WTC11 (cell line): ENCODE results near the gene CSF1R. TPM values are rescaled to one million over a fixed set of nuclear protein-coding genes. Genes with fewer than 3 reads are reported as not detected.

Experiments
- ATAC-seq: fragments of 200-7000 bp; cut with Tn5 transposase; 2 replicates; pipeline ENCODE4 v1.10.0; 2021; ENCODE audit warnings: mild to moderate bottlenecking, moderate library complexity
- CTCF ChIA-PET: fragments of 300-600 bp; sonication (Branson Sonifier 250); formaldehyde crosslinking; loops from one replicate; lab custom pipeline; 2021; ENCODE audit warnings: antibody characterized with exemption; lab: Charles Lee
- POLR2A ChIA-PET: fragments of 350-600 bp; sonication (Branson Sonifier 250); formaldehyde crosslinking; loops from one replicate; lab custom pipeline; 2021; ENCODE audit warnings: antibody characterized with exemption; lab: Charles Lee
- DNase-seq: peaks from one replicate; pipeline ENCODE4 v3.0.0; 2021; ENCODE audit warnings: low spot score
- H3K27ac Mint-ChIP-seq: 2 replicates; pipeline ENCODE4 v1.8.0; 2021; ENCODE audit warnings: mixed read lengths
- H3K27me3 Mint-ChIP-seq: 2 replicates; pipeline ENCODE4 v1.8.0; 2021; ENCODE audit warnings: low read depth, mild to moderate bottlenecking, moderate library complexity, mixed read lengths
- H3K36me3 Mint-ChIP-seq: 2 replicates; pipeline ENCODE4 v1.8.0; 2021; ENCODE audit warnings: mixed read lengths
- H3K4me1 Mint-ChIP-seq: 2 replicates; pipeline ENCODE4 v1.8.0; 2022; ENCODE audit warnings: mixed read lengths
- H3K4me3 Mint-ChIP-seq: 2 replicates; pipeline ENCODE4 v1.8.0; 2021; ENCODE audit warnings: mild to moderate bottlenecking, moderate library complexity, mixed read lengths
- H3K9me3 Mint-ChIP-seq: 2 replicates; pipeline ENCODE4 v1.8.0; 2021; ENCODE audit warnings: mixed read lengths
- ATF6 ChIP-seq: sonication (generic); formaldehyde crosslinking; IDR thresholded peaks from 2 replicates; pipeline ENCODE4 v1.8.1; 2023; ENCODE audit warnings: mild to moderate bottlenecking, missing genetic modification reagents
- ESRRA ChIP-seq: sonication (generic); formaldehyde crosslinking; IDR thresholded peaks from 2 replicates; pipeline ENCODE4 v1.8.1; 2022; ENCODE audit warnings: mild to moderate bottlenecking, missing genetic modification reagents, borderline replicate concordance
- FOXJ3 ChIP-seq: sonication (generic); formaldehyde crosslinking; IDR thresholded peaks from 2 replicates; pipeline ENCODE4 v1.9.0; 2021; ENCODE audit warnings: missing genetic modification reagents, mild to moderate bottlenecking, borderline replicate concordance
- FOXP1 ChIP-seq: sonication (generic); formaldehyde crosslinking; IDR thresholded peaks from 2 replicates; pipeline ENCODE4 v1.8.0; 2022; ENCODE audit warnings: missing genetic modification reagents, mild to moderate bottlenecking, moderate library complexity, borderline replicate concordance
- NFATC4 ChIP-seq: fragments of 250-450 bp; sonication (Bioruptor Pico); IDR thresholded peaks from 2 replicates; pipeline ENCODE4 v1.9.0; 2021; ENCODE audit warnings: mild to moderate bottlenecking
- NFYB ChIP-seq: sonication (generic); formaldehyde crosslinking; conservative IDR thresholded peaks from 2 replicates; pipeline ENCODE4 v1.8.0; 2022; ENCODE audit warnings: low read depth, missing genetic modification reagents
- RORB ChIP-seq: fragments of 250-450 bp; sonication (Bioruptor Pico); IDR thresholded peaks from 2 replicates; pipeline ENCODE4 v1.9.0; 2021; ENCODE audit warnings: mild to moderate bottlenecking
- SP1 ChIP-seq: sonication (generic); formaldehyde crosslinking; conservative IDR thresholded peaks from 2 replicates; pipeline ENCODE4 v1.8.1; 2022; ENCODE audit warnings: missing genetic modification reagents
- TEAD1 ChIP-seq: sonication (generic); formaldehyde crosslinking; IDR thresholded peaks from 2 replicates; pipeline ENCODE4 v1.8.0; 2022; ENCODE audit warnings: mild to moderate bottlenecking, missing genetic modification reagents
- ZNF121 ChIP-seq: sonication (generic); formaldehyde crosslinking; IDR thresholded peaks from 2 replicates; pipeline ENCODE4 v1.8.0; 2023; ENCODE audit warnings: missing genetic modification reagents
- total RNA-seq: library from RNA; stranded (reverse); gene quantifications from 3 replicates; pipeline ENCODE4 v1.2.3, GENCODE V29; 2021
- TF ChIP-seq, protein P1 (sequence below): sonication (generic); formaldehyde crosslinking; IDR thresholded peaks from 2 replicates; pipeline ENCODE4 v1.8.0; 2022; ENCODE audit warnings: mild to moderate bottlenecking, missing genetic modification reagents
- TF ChIP-seq, protein P2 (sequence below): sonication (generic); formaldehyde crosslinking; IDR thresholded peaks from 2 replicates; pipeline ENCODE4 v1.8.1; 2022; ENCODE audit warnings: low read depth, missing genetic modification reagents, borderline replicate concordance
- TF ChIP-seq, protein P3 (sequence below): sonication (generic); formaldehyde crosslinking; IDR thresholded peaks from 2 replicates; pipeline ENCODE4 v1.8.0; 2022; ENCODE audit warnings: missing genetic modification reagents
- TF ChIP-seq, protein P4 (sequence below): fragments of 250-450 bp; sonication (Bioruptor Pico); IDR thresholded peaks from 2 replicates; pipeline ENCODE4 v1.9.0; 2021; ENCODE audit warnings: moderate library complexity, mild to moderate bottlenecking, inconsistent platforms, borderline replicate concordance
- TF ChIP-seq, protein P5 (sequence below): sonication (generic); formaldehyde crosslinking; IDR thresholded peaks from 2 replicates; pipeline ENCODE4 v1.8.0; 2022; ENCODE audit warnings: mild to moderate bottlenecking, missing genetic modification reagents

The CSF1R gene
- total RNA-seq, 1 experiment from 2014 or later, result 0.20 TPM

DNA sequence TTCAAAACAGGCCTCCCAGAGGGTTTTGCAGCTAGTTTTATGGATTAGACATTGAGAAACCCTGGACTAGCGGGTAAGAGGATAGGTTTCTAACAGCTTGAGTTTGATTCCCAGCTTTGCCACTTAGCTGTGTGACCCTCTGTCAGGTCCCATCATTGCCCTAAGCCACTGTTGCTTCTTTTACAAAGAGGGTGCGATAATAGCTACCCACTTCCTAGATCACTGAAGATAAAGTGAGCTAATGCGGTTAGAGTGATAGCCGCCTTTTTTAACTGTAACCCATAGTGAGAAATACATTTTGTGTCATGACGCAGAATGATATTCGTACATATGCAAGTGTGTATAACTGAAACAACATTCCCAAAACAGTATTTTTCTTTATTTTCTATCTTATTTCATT lies 40.3 kb downstream of the CSF1R start:
- H3K4me3 Mint-ChIP-seq, result no peak overlapping the region
- H3K36me3 Mint-ChIP-seq, result peaks cover 75% of the 10 kb centered on the region
- H3K27ac Mint-ChIP-seq, result no peak overlapping the region
- DNase-seq, result no peak
- no peak for ATAC-seq
- CTCF ChIA-PET, result interaction anchor here (1.0 to 1.2 kb wide), 7 partner anchors 12 to 173 kb away, joined by 3 to 7 read pairs (median 3); no protein-coding TSS in a partner anchor
- peaks cover 5% of the 10 kb centered on the region for H3K4me1 Mint-ChIP-seq
- H3K9me3 Mint-ChIP-seq, result no peaks in the 10 kb centered on the region
- H3K27me3 Mint-ChIP-seq, result no peaks in the 10 kb centered on the region
- TF ChIP-seq NFATC4 (CRISPR knock-in tag) (no peak), RORB (CRISPR knock-in tag) (no peak), NFYB (no peak), ESRRA (CRISPR knock-in tag) (no peak), ZNF121 (CRISPR knock-in tag) (no peak), FOXP1 (no peak), FOXJ3 (CRISPR knock-in tag) (no peak)
- TF ChIP-seq, protein P1, sequence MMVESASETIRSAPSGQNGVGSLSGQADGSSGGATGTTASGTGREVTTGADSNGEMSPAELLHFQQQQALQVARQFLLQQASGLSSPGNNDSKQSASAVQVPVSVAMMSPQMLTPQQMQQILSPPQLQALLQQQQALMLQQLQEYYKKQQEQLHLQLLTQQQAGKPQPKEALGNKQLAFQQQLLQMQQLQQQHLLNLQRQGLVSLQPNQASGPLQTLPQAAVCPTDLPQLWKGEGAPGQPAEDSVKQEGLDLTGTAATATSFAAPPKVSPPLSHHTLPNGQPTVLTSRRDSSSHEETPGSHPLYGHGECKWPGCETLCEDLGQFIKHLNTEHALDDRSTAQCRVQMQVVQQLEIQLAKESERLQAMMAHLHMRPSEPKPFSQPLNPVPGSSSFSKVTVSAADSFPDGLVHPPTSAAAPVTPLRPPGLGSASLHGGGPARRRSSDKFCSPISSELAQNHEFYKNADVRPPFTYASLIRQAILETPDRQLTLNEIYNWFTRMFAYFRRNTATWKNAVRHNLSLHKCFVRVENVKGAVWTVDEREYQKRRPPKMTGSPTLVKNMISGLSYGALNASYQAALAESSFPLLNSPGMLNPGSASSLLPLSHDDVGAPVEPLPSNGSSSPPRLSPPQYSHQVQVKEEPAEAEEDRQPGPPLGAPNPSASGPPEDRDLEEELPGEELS (CRISPR knock-in tag), result no peak
- TF ChIP-seq, protein P2, sequence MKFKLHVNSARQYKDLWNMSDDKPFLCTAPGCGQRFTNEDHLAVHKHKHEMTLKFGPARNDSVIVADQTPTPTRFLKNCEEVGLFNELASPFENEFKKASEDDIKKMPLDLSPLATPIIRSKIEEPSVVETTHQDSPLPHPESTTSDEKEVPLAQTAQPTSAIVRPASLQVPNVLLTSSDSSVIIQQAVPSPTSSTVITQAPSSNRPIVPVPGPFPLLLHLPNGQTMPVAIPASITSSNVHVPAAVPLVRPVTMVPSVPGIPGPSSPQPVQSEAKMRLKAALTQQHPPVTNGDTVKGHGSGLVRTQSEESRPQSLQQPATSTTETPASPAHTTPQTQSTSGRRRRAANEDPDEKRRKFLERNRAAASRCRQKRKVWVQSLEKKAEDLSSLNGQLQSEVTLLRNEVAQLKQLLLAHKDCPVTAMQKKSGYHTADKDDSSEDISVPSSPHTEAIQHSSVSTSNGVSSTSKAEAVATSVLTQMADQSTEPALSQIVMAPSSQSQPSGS (CRISPR knock-in tag), result no peak
- TF ChIP-seq, protein P3, sequence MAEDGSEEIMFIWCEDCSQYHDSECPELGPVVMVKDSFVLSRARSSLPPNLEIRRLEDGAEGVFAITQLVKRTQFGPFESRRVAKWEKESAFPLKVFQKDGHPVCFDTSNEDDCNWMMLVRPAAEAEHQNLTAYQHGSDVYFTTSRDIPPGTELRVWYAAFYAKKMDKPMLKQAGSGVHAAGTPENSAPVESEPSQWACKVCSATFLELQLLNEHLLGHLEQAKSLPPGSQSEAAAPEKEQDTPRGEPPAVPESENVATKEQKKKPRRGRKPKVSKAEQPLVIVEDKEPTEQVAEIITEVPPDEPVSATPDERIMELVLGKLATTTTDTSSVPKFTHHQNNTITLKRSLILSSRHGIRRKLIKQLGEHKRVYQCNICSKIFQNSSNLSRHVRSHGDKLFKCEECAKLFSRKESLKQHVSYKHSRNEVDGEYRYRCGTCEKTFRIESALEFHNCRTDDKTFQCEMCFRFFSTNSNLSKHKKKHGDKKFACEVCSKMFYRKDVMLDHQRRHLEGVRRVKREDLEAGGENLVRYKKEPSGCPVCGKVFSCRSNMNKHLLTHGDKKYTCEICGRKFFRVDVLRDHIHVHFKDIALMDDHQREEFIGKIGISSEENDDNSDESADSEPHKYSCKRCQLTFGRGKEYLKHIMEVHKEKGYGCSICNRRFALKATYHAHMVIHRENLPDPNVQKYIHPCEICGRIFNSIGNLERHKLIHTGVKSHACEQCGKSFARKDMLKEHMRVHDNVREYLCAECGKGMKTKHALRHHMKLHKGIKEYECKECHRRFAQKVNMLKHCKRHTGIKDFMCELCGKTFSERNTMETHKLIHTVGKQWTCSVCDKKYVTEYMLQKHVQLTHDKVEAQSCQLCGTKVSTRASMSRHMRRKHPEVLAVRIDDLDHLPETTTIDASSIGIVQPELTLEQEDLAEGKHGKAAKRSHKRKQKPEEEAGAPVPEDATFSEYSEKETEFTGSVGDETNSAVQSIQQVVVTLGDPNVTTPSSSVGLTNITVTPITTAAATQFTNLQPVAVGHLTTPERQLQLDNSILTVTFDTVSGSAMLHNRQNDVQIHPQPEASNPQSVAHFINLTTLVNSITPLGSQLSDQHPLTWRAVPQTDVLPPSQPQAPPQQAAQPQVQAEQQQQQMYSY, result no peak
- TF ChIP-seq, protein P4, sequence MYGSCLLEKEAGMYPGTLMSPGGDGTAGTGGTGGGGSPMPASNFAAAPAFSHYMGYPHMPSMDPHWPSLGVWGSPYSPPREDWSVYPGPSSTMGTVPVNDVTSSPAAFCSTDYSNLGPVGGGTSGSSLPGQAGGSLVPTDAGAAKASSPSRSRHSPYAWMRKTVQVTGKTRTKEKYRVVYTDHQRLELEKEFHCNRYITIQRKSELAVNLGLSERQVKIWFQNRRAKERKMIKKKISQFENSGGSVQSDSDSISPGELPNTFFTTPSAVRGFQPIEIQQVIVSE (CRISPR knock-in tag), result no peak
- TF ChIP-seq, protein P5, sequence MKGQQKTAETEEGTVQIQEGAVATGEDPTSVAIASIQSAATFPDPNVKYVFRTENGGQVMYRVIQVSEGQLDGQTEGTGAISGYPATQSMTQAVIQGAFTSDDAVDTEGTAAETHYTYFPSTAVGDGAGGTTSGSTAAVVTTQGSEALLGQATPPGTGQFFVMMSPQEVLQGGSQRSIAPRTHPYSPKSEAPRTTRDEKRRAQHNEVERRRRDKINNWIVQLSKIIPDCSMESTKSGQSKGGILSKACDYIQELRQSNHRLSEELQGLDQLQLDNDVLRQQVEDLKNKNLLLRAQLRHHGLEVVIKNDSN, result no peak
- POLR2A ChIA-PET, result interaction anchor here (0.7 kb wide), 1 partner anchor 15 kb away, joined by 3 read pairs; no protein-coding TSS in a partner anchor

- H3K4me1 Mint-ChIP-seq, result peaks cover 5% of the 10 kb centered on the region
- ChIA-PET POLR2A (no interaction called here), CTCF (interaction anchor here (1.0 to 1.2 kb wide), 7 partner anchors 11 to 174 kb away, joined by 3 to 7 read pairs (median 3); no protein-coding TSS in a partner anchor)
- no peak overlapping the region for H3K27ac Mint-ChIP-seq
- H3K4me3 Mint-ChIP-seq, result no peak overlapping the region
- H3K9me3 Mint-ChIP-seq, result no peaks in the 10 kb centered on the region
- H3K27me3 Mint-ChIP-seq, result no peaks in the 10 kb centered on the region
- peak; percentile 69 for ATAC-seq
- DNase-seq, result peak; percentile 29
- H3K36me3 Mint-ChIP-seq, result peaks cover 76% of the 10 kb centered on the region
- TF ChIP-seq SP1 (no peak), TEAD1 (CRISPR knock-in tag) (no peak), ATF6 (CRISPR knock-in tag) (no peak)
Measured at GRCh38 chr5:150045549-150045948, 40.8 kb downstream of the CSF1R start.
